ENCODE results near the gene DNLZ.

GRCh38 chr9:136351252-136351800, 12.2 kb downstream of the DNLZ start:
- TF ChIP-seq POLR2AphosphoS5 (IDR thresholded peaks at IDR 0.05; ENCODE audit: low read depth, low read length) (no peak), SIN3A (IDR thresholded peaks at IDR 0.05; ENCODE audit: borderline replicate concordance, insufficient read depth, low read length) (no peak)

All from PFSK-1 (cell line).